Glutamatergic neuron (in vitro differentiated cells): ENCODE measurements around the gene SCAI. TPM values are rescaled to one million over a fixed set of nuclear protein-coding genes. Genes with fewer than 3 reads are reported as not detected.

Experiments
- DNase-seq: peaks from one replicate; pipeline ENCODE4 v3.0.0; 2022
- H3K27ac Mint-ChIP-seq: one replicate; pipeline ENCODE4 v1.8.0; 2020; ENCODE audit warnings: mild to moderate bottlenecking, mixed read lengths, inconsistent platforms; ENCODE audit not compliant: unreplicated experiment
- H3K27me3 Mint-ChIP-seq: one replicate; pipeline ENCODE4 v1.8.0; 2020; ENCODE audit warnings: mild to moderate bottlenecking, moderate library complexity, mixed read lengths, inconsistent platforms; ENCODE audit not compliant: unreplicated experiment
- H3K36me3 Mint-ChIP-seq: one replicate; pipeline ENCODE4 v1.8.0; 2020; ENCODE audit warnings: mild to moderate bottlenecking, mixed read lengths, inconsistent platforms; ENCODE audit not compliant: unreplicated experiment
- H3K4me1 Mint-ChIP-seq: one replicate; pipeline ENCODE4 v1.8.0; 2020; ENCODE audit warnings: mild to moderate bottlenecking, low read depth, mixed read lengths, inconsistent platforms; ENCODE audit not compliant: unreplicated experiment
- H3K4me3 Mint-ChIP-seq: one replicate; pipeline ENCODE4 v1.8.0; 2020; ENCODE audit warnings: mild to moderate bottlenecking, mixed read lengths, inconsistent platforms; ENCODE audit not compliant: unreplicated experiment
- H3K9me3 Mint-ChIP-seq: one replicate; pipeline ENCODE4 v1.8.0; 2020; ENCODE audit warnings: mild to moderate bottlenecking, moderate library complexity, mixed read lengths, inconsistent platforms; ENCODE audit not compliant: unreplicated experiment
- total RNA-seq: library from RNA; stranded (reverse); fragmentation: NEBNext Ultra II Directional; extraction: Animal tissue kit (Norgen Biotek cat#: 25700); gene quantifications from one replicate; pipeline ENCODE4 v1.2.1, GENCODE V29; 2021; ENCODE audit not compliant: unreplicated experiment
- TF ChIP-seq, protein P1 (sequence below): fragments of 200-600 bp; sonication (generic); IDR thresholded peaks from one replicate; pipeline ENCODE4 v1.5.0; 2021; ENCODE audit not compliant: partially characterized antibody, unreplicated experiment

SCAI gene
- total RNA-seq, 1 donor from 2014 or later: 13.7 TPM

- no peaks in the 10 kb centered on the region for H3K4me1 Mint-ChIP-seq
- DNase-seq: no peak
- H3K27me3 Mint-ChIP-seq: no peaks in the 10 kb centered on the region
- peaks cover 13% of the 10 kb centered on the region for H3K36me3 Mint-ChIP-seq
- no peak overlapping the region for H3K4me3 Mint-ChIP-seq
- TF ChIP-seq, protein P1, sequence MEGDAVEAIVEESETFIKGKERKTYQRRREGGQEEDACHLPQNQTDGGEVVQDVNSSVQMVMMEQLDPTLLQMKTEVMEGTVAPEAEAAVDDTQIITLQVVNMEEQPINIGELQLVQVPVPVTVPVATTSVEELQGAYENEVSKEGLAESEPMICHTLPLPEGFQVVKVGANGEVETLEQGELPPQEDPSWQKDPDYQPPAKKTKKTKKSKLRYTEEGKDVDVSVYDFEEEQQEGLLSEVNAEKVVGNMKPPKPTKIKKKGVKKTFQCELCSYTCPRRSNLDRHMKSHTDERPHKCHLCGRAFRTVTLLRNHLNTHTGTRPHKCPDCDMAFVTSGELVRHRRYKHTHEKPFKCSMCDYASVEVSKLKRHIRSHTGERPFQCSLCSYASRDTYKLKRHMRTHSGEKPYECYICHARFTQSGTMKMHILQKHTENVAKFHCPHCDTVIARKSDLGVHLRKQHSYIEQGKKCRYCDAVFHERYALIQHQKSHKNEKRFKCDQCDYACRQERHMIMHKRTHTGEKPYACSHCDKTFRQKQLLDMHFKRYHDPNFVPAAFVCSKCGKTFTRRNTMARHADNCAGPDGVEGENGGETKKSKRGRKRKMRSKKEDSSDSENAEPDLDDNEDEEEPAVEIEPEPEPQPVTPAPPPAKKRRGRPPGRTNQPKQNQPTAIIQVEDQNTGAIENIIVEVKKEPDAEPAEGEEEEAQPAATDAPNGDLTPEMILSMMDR: no peak
- no peaks in the 10 kb centered on the region for H3K9me3 Mint-ChIP-seq
- H3K27ac Mint-ChIP-seq: no peak overlapping the region
These were observed 235.2 kb downstream of the SCAI start for GRCh38 chr9:124908098-124908497.

GRCh38 chr9:124906966-124907365, 236.4 kb downstream of the SCAI start:
- H3K9me3 Mint-ChIP-seq: no peaks in the 10 kb centered on the region
- H3K4me3 Mint-ChIP-seq: no peak overlapping the region

DNA sequence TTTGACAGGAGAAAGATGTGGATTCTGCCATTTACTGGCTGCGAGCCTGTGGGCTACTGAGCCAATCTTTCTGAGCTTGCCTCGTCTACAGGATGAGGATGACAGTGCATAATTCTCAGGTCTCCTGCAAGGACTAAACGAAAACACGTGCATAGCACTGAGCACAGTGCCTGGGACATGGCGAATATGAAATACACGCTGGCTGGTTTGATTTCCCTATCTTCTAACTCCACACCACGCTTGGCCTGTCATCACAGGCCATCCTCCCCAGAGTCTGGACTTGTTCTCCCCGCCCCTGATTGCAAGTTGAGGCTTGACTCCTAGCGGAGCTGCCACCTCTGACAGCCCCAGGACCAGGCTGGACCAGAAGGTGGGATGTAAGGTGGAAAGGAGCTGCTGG, 243.5 kb downstream of the SCAI start:
- Mint-ChIP-seq H3K4me3 (no peak overlapping the region), H3K27ac (no peak overlapping the region), H3K36me3 (peaks cover 7% of the 10 kb centered on the region), H3K9me3 (peaks cover 6% of the 10 kb centered on the region), H3K27me3 (peaks cover 2% of the 10 kb centered on the region), H3K4me1 (peaks cover 2% of the 10 kb centered on the region)
- no peak for DNase-seq
- TF ChIP-seq, protein P1: no peak

More at GRCh38 chr9:124906966-124907365, 236.4 kb downstream of the SCAI start:
- H3K27me3 Mint-ChIP-seq: no peaks in the 10 kb centered on the region
- no peak for DNase-seq
- TF ChIP-seq, protein P1: no peak
- peaks cover 11% of the 10 kb centered on the region for H3K36me3 Mint-ChIP-seq
- H3K27ac Mint-ChIP-seq: no peak overlapping the region
- H3K4me1 Mint-ChIP-seq: no peaks in the 10 kb centered on the region

DNA sequence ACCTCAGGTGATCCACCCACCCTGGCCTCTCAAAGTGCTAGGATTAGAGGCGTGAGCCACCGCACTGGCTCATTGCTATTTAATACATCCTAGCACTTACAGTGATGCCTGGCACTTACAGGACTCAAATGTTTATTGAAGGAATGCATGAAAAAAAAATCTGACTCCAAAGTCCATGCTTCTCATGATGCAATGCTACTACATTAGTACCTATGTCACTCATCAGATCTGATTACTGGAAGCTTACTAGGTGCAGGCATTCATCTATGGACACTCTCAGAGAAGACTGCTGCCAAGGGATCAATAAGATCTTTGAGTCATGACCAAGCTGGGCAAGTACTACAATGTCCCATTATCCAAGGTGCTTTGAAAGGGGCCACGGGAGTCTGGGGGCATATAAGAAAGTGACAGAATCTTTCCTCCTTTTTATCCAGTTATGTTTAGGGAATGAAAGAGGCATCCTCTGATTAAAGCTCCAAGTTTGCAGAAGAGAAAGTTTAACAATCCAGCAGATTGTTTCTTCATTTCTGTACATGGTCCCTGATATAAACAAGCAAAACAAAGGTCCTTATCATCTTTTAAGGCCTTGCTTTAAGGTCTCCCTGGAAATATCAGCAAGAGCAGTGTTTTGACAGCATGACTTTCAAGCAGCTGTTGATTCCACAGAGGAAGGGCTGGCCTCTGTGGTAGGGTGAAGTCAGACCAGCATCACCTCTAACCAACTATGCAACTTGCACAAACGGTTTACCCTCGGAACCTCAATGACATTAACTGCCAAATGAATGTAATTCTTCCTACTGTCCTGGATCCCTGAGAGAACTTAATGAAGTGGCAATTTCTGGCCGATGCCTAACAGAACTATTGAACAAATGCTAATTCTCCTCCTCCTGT, 245.5 kb downstream of the SCAI start:
- Mint-ChIP-seq H3K4me1 (peaks cover 8% of the 10 kb centered on the region), H3K27me3 (peaks cover 7% of the 10 kb centered on the region), H3K9me3 (peaks cover 8% of the 10 kb centered on the region), H3K36me3 (peaks cover 11% of the 10 kb centered on the region), H3K27ac (no peak overlapping the region), H3K4me3 (no peak overlapping the region)
- TF ChIP-seq, protein P1: no peak
- DNase-seq: no peak

- H3K27me3 Mint-ChIP-seq: peaks cover 9% of the 10 kb centered on the region
- peak; percentile 39 for DNase-seq
- H3K4me3 Mint-ChIP-seq: no peak overlapping the region
- peaks cover 8% of the 10 kb centered on the region for H3K9me3 Mint-ChIP-seq
- peaks cover 8% of the 10 kb centered on the region for H3K4me1 Mint-ChIP-seq
- peak overlapping the region; percentile 81 for H3K27ac Mint-ChIP-seq
- peaks cover 16% of the 10 kb centered on the region for H3K36me3 Mint-ChIP-seq
- TF ChIP-seq, protein P1: no peak
These were observed 248.6 kb downstream of the SCAI start for GRCh38 chr9:124894741-124895170.
